Testis (tissue), 3 donors: ENCODE measurements around the gene SDK2. TPM values are rescaled to one million over a fixed set of nuclear protein-coding genes. Genes with fewer than 3 reads are reported as not detected.

Experiments used
- DNase-seq: peaks from one replicate; pipeline ENCODE4 v3.0.0-alpha.2; 2019
- H3K27ac ChIP-seq, 2 donors: fragments of 200-600 bp; sonication (generic); one replicate each; pipeline ENCODE4 v1.5.1; 2019
- H3K27me3 ChIP-seq: fragments of 200-600 bp; sonication (generic); one replicate; pipeline ENCODE4 v1.5.1; 2019
- H3K36me3 ChIP-seq: fragments of 200-600 bp; sonication (generic); one replicate; pipeline ENCODE4 v1.5.1; 2017; ENCODE audit warnings: low read depth; ENCODE audit errors: missing control alignments
- H3K4me1 ChIP-seq: fragments of 200-600 bp; sonication (generic); one replicate; pipeline ENCODE4 v1.5.1; 2019
- H3K4me3 ChIP-seq, 2 donors: fragments of 200-600 bp; sonication (generic); one replicate each; pipeline ENCODE4 v1.5.1; 2017 to 2019
- H3K9me3 ChIP-seq: fragments of 200-600 bp; sonication (generic); one replicate; pipeline ENCODE4 v1.5.1; 2017
- POLR2A ChIP-seq: fragments of 450-650 bp; IDR thresholded peaks from one replicate; pipeline ENCODE4 v1.6.1; 2017; ENCODE audit warnings: antibody characterized with exemption, mild to moderate bottlenecking, moderate library complexity
- WGBS, 2 donors: methylation state at CpG; one replicate each; pipeline ENCODE4 v1.1.5; 2018; 5-methylcytosine and 5-hydroxymethylcytosine counted together
- intact Hi-C: fragments of 100-400 bp; cut with DNase I; formaldehyde crosslinking; loops from one replicate; pipeline ENCODE4 v1.15.1; 2023; ENCODE audit warnings: low total_unique reads
- polyA plus RNA-seq: library from polyadenylated mRNA; stranded (reverse); fragments of 350-450 nt; fragmentation: Illumina TruSeq; extraction: RNeasy Lipid Tissue Mini Kit (QIAGEN cat#74804); gene quantifications from one replicate; pipeline ENCODE4 v1.2.3, GENCODE V29; 2014; ENCODE audit warnings: low read depth, low replicate concordance; ENCODE audit not compliant: insufficient read depth
- total RNA-seq, 2 donors: library from RNA; depleted of rRNA; stranded (reverse); fragments of >200 nt; gene quantifications; one replicate each; pipeline ENCODE4 v1.2.3, GENCODE V29; 2016
- TF ChIP-seq, protein P1 (sequence below), 3 experiments: fragments of 450-650 bp in 2 of 3; fragments of 200-600 bp in 1 of 3; sonication (generic) in 1 of 3; IDR thresholded peaks; one replicate each; pipeline ENCODE4 v1.5.1; 2016 to 2019; ENCODE audit warnings: antibody characterized with exemption in 3 of 3, mild to moderate bottlenecking in 2 of 3, moderate library complexity in 1 of 3

Gene SDK2
- total and polyA plus RNA-seq, 3 donors from 2014 or later = 36.9 to 63.4 (median 55.4) TPM

DNA sequence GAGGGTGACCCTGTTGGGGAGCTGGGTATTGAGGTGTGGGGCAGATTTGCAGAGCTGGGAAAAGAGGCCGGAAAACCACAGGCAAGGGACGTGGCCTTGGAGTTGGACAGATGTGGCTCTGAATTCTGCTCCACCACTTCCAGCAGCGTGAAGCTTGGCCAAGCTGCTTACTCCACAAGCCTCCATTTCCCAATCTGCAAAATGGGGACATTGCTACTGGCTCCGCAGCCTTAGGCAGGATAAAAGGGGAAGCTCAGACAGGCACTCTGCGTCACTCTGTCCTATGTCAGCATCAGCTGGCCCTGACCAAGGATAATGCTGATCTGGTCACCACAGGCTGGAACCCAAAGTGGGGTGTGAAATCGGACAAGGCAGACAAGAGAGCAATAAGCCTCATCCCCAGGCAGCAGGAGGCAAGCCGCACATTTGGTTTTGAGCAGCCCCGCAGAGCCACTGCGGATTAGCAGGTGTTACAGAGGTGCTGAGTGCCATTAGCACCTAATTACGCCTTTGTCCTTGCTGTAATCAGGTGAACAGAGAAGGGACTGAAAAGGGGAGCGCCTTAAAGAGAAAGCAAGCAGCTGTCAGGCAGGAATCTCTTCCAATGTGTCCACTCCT, 54.8 kb downstream of the SDK2 start:
- no peak overlapping the region for H3K4me3 ChIP-seq
- 90 to 94% methylated on average over 9 to 11 of the region's 11 CpGs for WGBS, 2 donors
- intact Hi-C loops = no loop called here
- DNase-seq = no peak
- TF ChIP-seq, protein P1, sequence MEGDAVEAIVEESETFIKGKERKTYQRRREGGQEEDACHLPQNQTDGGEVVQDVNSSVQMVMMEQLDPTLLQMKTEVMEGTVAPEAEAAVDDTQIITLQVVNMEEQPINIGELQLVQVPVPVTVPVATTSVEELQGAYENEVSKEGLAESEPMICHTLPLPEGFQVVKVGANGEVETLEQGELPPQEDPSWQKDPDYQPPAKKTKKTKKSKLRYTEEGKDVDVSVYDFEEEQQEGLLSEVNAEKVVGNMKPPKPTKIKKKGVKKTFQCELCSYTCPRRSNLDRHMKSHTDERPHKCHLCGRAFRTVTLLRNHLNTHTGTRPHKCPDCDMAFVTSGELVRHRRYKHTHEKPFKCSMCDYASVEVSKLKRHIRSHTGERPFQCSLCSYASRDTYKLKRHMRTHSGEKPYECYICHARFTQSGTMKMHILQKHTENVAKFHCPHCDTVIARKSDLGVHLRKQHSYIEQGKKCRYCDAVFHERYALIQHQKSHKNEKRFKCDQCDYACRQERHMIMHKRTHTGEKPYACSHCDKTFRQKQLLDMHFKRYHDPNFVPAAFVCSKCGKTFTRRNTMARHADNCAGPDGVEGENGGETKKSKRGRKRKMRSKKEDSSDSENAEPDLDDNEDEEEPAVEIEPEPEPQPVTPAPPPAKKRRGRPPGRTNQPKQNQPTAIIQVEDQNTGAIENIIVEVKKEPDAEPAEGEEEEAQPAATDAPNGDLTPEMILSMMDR (IDR thresholded peaks at IDR 0.05) = no peak
- no peak for TF ChIP-seq POLR2A
- H3K9me3 ChIP-seq = no peaks in the 10 kb centered on the region
- H3K27ac ChIP-seq = no peak overlapping the region
- H3K27me3 ChIP-seq = no peaks in the 10 kb centered on the region
- no peaks in the 10 kb centered on the region for H3K36me3 ChIP-seq
- no peaks in the 10 kb centered on the region for H3K4me1 ChIP-seq

DNA sequence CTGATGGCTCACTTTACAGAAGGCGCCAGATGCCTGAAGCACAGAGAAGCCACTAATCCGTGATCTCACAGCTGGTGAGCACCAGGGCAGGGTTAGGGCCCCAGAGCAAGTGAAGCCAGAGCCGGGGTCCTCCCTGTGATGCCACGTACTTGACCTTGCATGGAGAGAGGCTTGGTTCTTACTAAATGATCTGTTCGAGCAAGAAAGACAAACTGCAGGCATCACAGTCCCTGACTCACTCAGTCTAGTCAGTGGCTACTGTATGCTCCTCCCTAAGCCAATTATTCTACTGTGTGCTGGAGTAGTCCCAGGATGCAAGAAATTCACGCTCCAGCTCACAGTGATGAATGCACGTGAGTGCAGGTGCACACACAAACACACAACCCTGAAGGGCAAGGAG, 55.4 kb downstream of the SDK2 start:
- Histone ChIP-seq H3K36me3 (no peaks in the 10 kb centered on the region), H3K9me3 (no peaks in the 10 kb centered on the region), H3K27ac (no peak overlapping the region), H3K4me1 (no peaks in the 10 kb centered on the region), H3K4me3 (no peak overlapping the region), H3K27me3 (no peaks in the 10 kb centered on the region)
- no peak for DNase-seq
- intact Hi-C loops = no loop called here
- TF ChIP-seq, protein P1 (IDR thresholded peaks at IDR 0.05) = no peak
- TF ChIP-seq POLR2A = no peak
- 83 to 84% methylated on average over 3 to 7 of the region's 7 CpGs for WGBS, 2 donors

DNA sequence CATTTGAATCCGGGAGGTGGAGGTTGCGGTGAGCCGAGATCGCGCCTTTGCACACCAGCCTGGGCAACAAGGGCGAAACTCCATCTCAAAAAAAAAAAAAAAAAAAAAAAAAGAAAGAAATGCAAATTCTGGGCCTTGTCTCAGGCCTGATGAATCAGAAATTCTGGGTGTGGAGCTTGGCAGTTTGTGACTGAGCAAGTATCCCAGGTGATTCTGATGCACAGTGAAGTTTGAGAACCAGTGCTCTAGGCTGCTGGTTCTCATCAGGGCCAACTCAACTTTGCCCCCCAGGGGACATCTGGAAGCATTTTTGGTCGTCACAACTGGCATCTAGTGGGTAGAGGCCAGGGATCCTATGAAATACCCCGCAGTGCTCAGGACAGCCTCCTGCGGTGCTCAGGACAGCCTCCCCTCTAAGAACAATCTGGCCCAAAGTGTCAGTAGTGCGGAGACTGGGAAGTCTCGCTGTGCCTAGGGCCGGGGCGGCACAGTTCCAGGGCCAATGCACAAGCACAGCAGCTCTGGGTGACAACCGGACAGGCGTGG, 55.9 kb downstream of the SDK2 start:
- Histone ChIP-seq H3K4me1 (no peaks in the 10 kb centered on the region), H3K27me3 (no peaks in the 10 kb centered on the region), H3K4me3 (no peak overlapping the region), H3K36me3 (no peaks in the 10 kb centered on the region), H3K9me3 (no peaks in the 10 kb centered on the region), H3K27ac (no peak overlapping the region)
- WGBS, 2 donors = 86 to 97% methylated on average over 8 to 15 of the region's 15 CpGs
- intact Hi-C loops = no loop called here
- TF ChIP-seq POLR2A = no peak
- TF ChIP-seq, protein P1 (IDR thresholded peaks at IDR 0.05) = no peak
- DNase-seq = no peak

DNA sequence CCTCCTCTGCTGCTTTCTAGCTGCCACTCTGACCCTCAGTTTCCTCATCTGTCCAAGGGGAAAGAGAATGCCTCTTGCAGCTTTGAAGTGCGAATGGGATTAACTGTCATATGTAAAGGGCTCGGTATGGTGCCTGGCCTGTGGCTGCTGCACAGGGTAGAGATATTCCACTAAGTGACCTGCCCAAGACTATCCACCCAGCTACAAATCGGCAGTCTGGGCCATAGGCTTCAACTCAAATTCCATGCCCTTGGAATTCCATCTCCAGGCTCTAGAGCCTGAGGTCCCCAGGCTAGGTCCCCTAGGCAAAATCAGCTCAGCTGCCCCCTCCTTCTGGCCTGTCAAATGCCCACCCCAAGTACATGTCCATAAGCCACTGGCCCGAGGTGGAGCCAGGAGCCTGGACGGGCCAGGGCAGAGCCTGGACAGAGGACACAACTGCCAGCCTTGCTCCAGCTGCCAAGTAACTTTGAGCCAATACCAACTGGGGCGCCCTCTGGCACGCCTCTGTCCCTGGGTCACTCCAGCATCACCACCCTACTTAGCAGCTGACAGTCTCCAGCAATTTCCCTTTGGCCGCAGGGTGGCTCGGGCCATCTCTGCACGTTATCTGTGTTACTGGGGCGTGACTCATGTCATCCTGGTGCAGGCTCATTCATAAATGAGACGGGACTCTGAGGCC, 57.2 kb downstream of the SDK2 start:
- no peaks in the 10 kb centered on the region for H3K36me3 ChIP-seq
- 80 to 86% methylated on average over 7 to 12 of the region's 12 CpGs for WGBS, 2 donors
- intact Hi-C loops = no loop called here
- no peaks in the 10 kb centered on the region for H3K4me1 ChIP-seq
- H3K27me3 ChIP-seq = no peaks in the 10 kb centered on the region
- no peak overlapping the region for H3K4me3 ChIP-seq
- H3K27ac ChIP-seq = no peak overlapping the region
- TF ChIP-seq, protein P1 (IDR thresholded peaks at IDR 0.05) = no peak
- TF ChIP-seq POLR2A = no peak
- peak; percentile 48 for DNase-seq
- no peaks in the 10 kb centered on the region for H3K9me3 ChIP-seq
